ENCODE measurements around the gene EOMES. TPM values are rescaled to one million over a fixed set of nuclear protein-coding genes. Genes with fewer than 3 reads are reported as not detected.
"Not testable (repeated sequence)": the region's sequence is repeated elsewhere in the genome, so short reads cannot be mapped to it uniquely, and the experiment has no call there.

The EOMES gene
- total RNA-seq: 0.74 TPM
- polyA plus RNA-seq: 0.10 TPM

DNA sequence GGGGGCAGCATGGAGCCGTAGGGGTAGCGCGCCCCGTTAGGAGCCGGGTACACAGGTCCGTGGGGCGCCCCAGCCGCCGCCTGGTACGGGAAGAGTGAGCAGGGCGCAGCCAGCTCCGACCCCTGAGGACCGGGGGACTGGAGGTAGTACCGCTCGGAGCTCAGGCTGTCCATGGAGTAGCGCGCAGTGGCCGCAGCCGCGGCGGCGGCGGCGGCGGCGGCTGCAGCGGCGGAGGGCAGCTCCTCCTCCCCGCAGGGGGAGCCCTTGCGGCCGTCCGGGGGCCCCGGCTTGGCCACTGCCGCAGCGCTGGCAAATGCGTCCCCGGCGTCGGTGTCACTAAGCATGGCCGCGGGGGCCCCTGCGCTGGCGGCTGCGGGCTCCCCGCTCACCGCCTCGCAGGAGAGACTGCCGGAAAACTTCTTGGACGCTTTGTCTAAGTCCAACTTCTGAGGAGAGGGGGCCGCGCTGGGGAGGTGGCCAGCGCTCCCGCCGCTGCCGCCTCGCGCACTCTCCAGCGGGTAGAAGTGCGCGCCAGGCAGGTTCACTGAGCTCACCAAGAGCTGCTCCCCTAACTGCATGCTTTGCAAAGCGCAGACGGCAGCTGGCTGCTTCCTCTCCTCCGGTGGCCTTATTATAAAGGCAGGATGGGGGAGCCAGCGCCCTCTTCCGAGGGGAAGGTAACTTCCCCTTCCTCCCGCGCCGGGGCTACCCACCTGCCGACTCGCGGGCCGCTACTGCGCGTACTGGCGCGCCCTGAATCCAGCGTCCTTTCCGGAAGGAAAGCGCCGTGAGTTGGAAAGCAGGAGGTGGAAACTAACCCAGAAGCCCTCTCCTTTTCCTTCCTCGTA, at the start of gene EOMES:
Gene EOMES, minus strand, starts transcription at position 607 of the 848 bp plus-strand sequence. Its CDS starts 29 bp downstream, at position 578.
- Histone ChIP-seq H3K4me1 (ENCODE audit: insufficient read depth) (peaks cover 4% of the 10 kb centered on the region), H3K4me3 (ENCODE audit: low read depth, low read length) (peak within 1 kb of the TSS; percentile 36), H3K27ac (ENCODE audit: low read depth) (no peak within 1 kb of the TSS), H3K36me3 (ENCODE audit: insufficient read depth) (no peaks in the 10 kb centered on the region)
- WGBS: under 1% methylated on average over 81 of the region's 81 CpGs
- DNase-seq (ENCODE audit: extremely low spot score): no peak

DNA sequence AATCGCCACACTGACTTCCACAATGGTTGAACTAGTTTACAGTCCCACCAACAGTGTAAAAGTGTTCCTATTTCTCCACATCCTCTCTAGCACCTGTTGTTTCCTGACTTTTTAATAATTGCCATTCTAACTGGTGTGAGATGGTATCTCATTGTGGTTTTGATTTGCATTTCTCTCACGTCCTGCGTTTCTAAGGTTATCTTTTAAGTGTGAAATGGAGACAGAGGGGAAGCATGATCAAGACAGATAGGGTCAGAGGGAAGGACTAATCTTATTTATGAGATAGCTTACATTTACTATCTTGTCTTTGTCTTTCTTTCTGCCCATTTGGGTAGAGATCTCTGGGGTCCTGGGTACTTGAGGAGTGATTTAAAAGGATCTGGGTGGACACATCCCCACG, 48.3 kb upstream of the EOMES start:
- H3K36me3 ChIP-seq (ENCODE audit: insufficient read depth); H3K4me3 ChIP-seq (ENCODE audit: low read depth, low read length); H3K4me1 ChIP-seq (ENCODE audit: insufficient read depth); DNase-seq (ENCODE audit: extremely low spot score); H3K27ac ChIP-seq (ENCODE audit: low read depth): not testable (repeated sequence)
- 31% methylated on average over 3 of the region's 4 CpGs for WGBS

DNA sequence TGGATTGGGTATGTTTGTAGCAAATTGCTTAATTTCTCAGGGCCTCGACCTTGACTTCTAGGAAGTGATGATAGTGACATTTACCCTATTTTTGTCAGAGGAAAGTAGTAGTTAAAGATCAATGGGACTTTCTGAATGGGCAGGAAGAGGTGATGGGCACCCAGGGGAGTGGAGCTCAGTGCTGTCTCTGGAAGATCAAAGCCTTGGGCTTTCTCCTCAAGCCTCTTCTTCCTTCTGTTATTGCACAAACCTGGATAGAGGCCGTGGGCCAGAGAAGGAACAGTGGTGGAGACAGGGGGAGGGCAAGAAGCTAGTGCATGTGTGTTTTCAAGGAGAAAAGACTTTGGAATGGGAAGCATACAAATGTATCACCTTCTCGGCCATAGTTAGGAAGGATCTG, 44.9 kb upstream of the EOMES start:
- no peaks in the 10 kb centered on the region for H3K4me1 ChIP-seq (ENCODE audit: insufficient read depth)
- no peak for DNase-seq (ENCODE audit: extremely low spot score)
- 65% methylated on average over 3 of the region's 3 CpGs for WGBS
- H3K4me3 ChIP-seq (ENCODE audit: low read depth, low read length): no peak overlapping the region
- no peaks in the 10 kb centered on the region for H3K36me3 ChIP-seq (ENCODE audit: insufficient read depth)
- H3K27ac ChIP-seq (ENCODE audit: low read depth): no peak overlapping the region

DNA sequence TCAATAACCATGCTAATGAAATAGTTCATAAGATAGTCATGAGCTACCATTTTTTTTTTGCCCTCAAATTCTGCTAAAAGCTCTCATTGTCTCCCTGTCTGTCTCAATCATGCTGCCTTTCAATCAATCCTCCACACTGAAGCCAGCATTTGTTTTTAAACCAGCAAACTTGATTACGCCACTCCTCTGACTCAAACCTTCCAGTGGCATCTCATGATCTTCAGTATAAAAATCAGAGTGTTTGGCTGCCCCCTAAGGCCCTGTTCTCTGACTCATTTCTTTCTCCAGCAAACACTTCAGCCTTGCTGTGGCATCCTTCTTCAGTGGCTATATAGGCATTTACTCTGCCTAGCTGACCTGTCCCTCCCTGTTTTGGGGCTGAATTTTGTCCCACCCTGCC, 36.0 kb upstream of the EOMES start:
- H3K4me3 ChIP-seq (ENCODE audit: low read depth, low read length): no peak overlapping the region
- 86% methylated on average over 1 of the region's 1 CpG for WGBS
- H3K36me3 ChIP-seq (ENCODE audit: insufficient read depth): no peaks in the 10 kb centered on the region
- H3K27ac ChIP-seq (ENCODE audit: low read depth): no peak overlapping the region
- H3K4me1 ChIP-seq (ENCODE audit: insufficient read depth): no peaks in the 10 kb centered on the region
- DNase-seq (ENCODE audit: extremely low spot score): no peak

DNA sequence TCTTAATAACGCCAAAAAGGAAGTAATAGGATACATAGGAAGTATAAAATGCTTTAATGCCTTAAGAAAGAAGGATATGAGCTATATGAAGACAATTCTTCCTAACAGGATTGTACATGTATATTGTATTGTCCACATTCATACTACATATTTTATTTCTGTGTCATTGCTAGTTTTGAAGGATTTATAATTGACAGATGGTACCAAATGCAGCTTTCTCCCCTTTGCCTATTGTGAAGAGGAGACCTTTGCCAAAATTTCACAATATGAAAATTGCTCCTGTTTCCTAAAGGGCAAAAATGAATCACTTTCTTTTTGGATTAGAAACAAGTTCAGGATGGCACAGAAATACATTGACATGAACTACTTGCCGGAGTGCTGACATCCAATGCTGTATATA, 34.8 kb upstream of the EOMES start:
- H3K4me1 ChIP-seq (ENCODE audit: insufficient read depth): no peaks in the 10 kb centered on the region
- no peak for DNase-seq (ENCODE audit: extremely low spot score)
- H3K4me3 ChIP-seq (ENCODE audit: low read depth, low read length): no peak overlapping the region
- no peak overlapping the region for H3K27ac ChIP-seq (ENCODE audit: low read depth)
- 76% methylated on average over 2 of the region's 2 CpGs for WGBS
- H3K36me3 ChIP-seq (ENCODE audit: insufficient read depth): no peaks in the 10 kb centered on the region

DNA sequence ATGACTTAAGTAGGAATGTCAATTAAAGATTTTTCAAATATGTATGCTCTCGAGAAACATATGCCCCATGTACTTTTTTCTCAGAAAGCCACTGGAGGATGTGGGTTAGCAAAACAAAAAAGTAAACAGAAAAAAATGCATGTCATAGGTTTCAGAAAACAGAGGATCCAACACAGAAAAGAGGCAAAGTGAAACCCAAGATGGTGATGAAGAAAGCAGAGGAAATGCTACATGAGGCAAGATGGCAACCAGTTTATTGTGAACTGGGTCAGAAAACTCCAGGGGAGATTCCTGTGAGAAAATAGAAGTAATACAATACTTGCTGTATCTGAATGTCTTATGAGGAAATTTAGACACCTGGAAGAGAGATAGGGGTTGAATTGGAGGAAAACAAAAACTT, 30.8 kb upstream of the EOMES start:
- no peak overlapping the region for H3K4me3 ChIP-seq (ENCODE audit: low read depth, low read length)
- no peaks in the 10 kb centered on the region for H3K36me3 ChIP-seq (ENCODE audit: insufficient read depth)
- 85% methylated on average over 1 of the region's 1 CpG for WGBS
- H3K27ac ChIP-seq (ENCODE audit: low read depth): no peak overlapping the region
- H3K4me1 ChIP-seq (ENCODE audit: insufficient read depth): no peaks in the 10 kb centered on the region
- DNase-seq (ENCODE audit: extremely low spot score): no peak

DNA sequence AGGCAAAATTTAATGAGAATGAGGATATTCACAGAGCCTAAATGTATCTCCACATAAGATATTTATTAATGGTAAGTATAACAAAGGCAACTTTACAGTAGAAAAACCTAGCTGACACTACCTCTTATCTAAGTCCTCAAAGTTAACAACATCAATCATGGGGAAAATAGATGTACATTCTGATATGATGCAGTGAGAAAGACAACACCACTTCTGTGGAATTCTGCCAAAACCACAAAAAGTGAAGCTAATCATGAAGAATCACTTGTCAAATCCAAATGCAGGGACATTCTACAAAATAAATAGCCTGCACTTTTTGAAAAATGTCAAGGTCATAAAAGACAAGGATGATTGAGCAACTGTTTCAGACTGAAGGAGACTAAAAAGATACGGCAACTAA, 27.5 kb upstream of the EOMES start:
- no peak overlapping the region for H3K27ac ChIP-seq (ENCODE audit: low read depth)
- H3K4me1 ChIP-seq (ENCODE audit: insufficient read depth): no peaks in the 10 kb centered on the region
- H3K4me3 ChIP-seq (ENCODE audit: low read depth, low read length): no peak overlapping the region
- no peaks in the 10 kb centered on the region for H3K36me3 ChIP-seq (ENCODE audit: insufficient read depth)
- no peak for DNase-seq (ENCODE audit: extremely low spot score)
- 58% methylated on average over 1 of the region's 1 CpG for WGBS

DNA sequence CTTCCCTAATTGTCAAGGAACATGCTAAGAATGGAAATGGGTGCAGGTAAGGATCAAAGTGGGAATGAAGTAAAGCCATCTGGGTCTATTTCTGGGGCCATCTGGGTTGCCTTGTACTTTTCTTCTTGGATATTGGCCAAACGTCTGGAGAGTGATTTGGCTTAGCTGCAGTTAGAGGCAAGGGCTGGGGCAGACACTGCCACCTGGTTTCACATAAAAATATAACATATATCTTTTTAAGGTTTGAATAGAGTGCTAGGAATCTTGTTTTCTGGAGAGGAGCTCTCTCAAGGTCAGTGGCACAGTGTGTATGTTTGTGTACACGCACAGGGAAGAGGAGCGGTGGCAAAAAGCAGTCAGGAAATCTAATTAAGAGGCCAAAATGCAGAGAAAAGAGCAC, 24.7 kb upstream of the EOMES start:
- no peaks in the 10 kb centered on the region for H3K36me3 ChIP-seq (ENCODE audit: insufficient read depth)
- H3K4me3 ChIP-seq (ENCODE audit: low read depth, low read length): no peak overlapping the region
- WGBS: 76% methylated on average over 3 of the region's 3 CpGs
- H3K27ac ChIP-seq (ENCODE audit: low read depth): no peak overlapping the region
- H3K4me1 ChIP-seq (ENCODE audit: insufficient read depth): no peaks in the 10 kb centered on the region
- no peak for DNase-seq (ENCODE audit: extremely low spot score)

DNA sequence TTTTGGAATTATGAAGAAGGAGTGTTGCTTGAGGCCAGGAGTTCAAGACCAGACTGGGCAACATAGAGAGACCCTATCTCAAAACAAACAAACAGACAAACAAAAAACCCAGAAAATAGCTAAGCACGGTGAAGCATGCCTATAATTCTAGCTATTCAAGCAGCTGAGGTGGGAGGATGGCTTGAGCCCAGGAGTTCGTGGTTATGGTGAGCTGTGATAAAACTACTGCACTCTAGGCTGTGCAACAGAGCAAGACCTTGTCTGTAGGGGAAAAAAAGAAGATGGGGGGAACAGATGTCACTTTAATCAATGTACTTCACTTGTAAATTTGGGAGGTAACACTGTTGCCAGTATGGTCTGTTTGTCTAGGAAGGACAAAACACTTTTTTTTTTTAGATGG, 18.7 kb upstream of the EOMES start:
- Histone ChIP-seq H3K36me3 (ENCODE audit: insufficient read depth) (no peaks in the 10 kb centered on the region), H3K4me1 (ENCODE audit: insufficient read depth) (no peaks in the 10 kb centered on the region), H3K4me3 (ENCODE audit: low read depth, low read length) (no peak overlapping the region), H3K27ac (ENCODE audit: low read depth) (no peak overlapping the region)
- DNase-seq (ENCODE audit: extremely low spot score): no peak
- 75% methylated on average over 2 of the region's 2 CpGs for WGBS

DNA sequence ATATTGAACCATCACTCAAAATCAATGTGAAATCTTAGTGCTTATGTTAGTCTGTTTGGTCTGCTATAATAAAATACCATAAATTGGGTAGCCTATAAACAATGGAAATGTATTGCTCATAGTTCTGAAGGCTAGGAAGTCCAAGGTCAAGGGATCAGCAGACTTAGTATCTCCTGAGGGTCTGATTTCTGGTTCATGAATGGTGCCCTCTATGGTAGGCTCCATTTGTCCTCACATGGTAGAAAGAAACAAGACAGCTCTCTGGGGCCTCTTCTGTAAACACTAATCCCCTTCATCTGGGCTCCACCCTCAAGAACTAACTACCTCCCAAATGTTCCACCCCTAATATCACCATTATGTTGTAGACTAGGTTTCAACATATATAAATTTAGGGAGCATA, 15.0 kb upstream of the EOMES start:
- H3K27ac ChIP-seq (ENCODE audit: low read depth): no peak overlapping the region
- no peak overlapping the region for H3K4me3 ChIP-seq (ENCODE audit: low read depth, low read length)
- H3K36me3 ChIP-seq (ENCODE audit: insufficient read depth): no peaks in the 10 kb centered on the region
- H3K4me1 ChIP-seq (ENCODE audit: insufficient read depth): no peaks in the 10 kb centered on the region
- DNase-seq (ENCODE audit: extremely low spot score): no peak

DNA sequence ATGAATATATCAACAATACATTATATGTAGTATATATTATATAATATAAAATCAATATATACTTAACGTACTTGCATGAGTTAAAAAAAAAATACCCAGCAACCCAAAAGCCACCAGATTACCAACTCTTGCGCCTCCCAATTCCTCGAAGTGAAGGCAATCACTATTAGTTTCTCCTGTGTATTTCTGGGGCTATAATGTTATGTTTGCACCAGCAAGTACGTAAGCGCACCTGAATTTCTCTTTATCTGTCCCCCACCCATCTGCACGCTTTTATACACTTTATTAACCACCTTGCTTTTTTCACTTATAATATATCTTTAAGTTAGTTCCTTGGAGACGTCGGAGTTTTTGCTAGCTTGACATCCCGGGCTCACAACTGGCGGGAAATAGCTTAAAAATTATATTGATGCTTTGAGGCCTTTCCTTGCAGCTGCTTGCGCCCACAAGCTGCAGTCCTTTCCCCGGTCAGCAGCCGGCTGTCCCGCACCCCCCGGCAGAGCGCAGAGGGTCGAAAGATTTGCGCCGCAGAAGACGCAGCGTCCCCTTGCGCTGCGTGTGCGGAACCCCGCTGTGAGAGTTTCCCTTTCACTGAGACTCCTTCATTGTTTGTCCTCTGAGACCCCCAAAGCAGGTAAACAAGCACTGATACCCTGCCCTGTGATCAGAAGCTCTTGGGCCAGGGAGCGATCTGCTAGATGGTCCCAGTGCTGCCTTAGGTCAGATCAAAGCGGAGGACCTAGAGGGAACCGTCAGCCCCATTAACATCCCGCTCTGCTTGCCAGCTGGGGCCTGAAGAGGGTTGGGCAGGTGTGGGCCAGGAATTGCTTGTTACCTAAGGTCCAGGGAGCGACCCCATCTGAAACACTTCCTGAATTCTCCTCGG, 8.9 kb upstream of the EOMES start:
- WGBS: 4% methylated on average over 31 of the region's 31 CpGs
- Histone ChIP-seq H3K4me3 (ENCODE audit: low read depth, low read length) (no peak overlapping the region), H3K27ac (ENCODE audit: low read depth) (no peak overlapping the region), H3K36me3 (ENCODE audit: insufficient read depth) (no peaks in the 10 kb centered on the region), H3K4me1 (ENCODE audit: insufficient read depth) (no peaks in the 10 kb centered on the region)
- DNase-seq (ENCODE audit: extremely low spot score): no peak

DNA sequence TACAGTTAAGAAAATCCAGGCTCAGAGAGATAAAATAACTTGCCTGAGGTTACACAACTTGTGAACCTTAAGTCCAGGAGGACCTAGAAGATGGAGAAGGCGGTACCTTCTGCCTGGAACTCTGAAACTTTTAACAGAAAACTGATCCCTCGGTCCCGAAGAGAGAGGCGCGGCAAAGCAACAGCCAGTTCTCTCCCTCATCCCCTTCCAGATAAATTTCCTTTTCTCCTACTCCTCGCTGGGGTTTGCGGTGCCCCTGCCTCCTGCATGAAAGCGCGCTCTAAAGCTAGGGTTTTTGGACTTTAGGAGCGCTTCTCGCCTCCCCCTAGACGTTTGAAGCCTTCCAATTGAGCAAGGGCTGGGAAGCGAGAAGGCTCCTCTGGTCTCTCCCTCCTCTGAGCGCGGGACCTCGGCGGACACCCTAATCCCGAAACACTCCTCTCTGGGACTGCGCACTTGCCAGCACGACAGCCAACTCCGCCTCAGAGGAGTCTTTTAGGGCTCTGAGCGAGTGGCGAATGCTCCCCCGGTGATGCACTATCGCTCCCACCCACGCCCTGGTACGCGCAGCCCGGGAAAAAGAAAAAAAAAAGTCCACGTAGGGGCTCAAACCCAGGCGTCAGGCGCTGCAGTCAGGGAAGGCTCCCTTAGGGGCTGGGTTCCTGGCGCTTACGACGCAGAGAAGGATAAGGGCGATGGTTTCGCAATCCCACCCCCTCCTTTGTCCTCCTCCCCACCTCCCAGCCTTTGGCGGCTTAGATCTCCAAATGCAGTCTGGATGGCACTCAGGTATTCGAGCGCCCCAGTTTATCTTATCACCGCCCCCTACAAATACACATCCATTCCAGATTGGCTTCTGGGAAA, 7.9 kb upstream of the EOMES start:
- H3K4me1 ChIP-seq (ENCODE audit: insufficient read depth): no peaks in the 10 kb centered on the region
- WGBS: 1% methylated on average over 41 of the region's 41 CpGs
- no peak overlapping the region for H3K27ac ChIP-seq (ENCODE audit: low read depth)
- H3K4me3 ChIP-seq (ENCODE audit: low read depth, low read length): no peak overlapping the region
- DNase-seq (ENCODE audit: extremely low spot score): no peak
- no peaks in the 10 kb centered on the region for H3K36me3 ChIP-seq (ENCODE audit: insufficient read depth)

DNA sequence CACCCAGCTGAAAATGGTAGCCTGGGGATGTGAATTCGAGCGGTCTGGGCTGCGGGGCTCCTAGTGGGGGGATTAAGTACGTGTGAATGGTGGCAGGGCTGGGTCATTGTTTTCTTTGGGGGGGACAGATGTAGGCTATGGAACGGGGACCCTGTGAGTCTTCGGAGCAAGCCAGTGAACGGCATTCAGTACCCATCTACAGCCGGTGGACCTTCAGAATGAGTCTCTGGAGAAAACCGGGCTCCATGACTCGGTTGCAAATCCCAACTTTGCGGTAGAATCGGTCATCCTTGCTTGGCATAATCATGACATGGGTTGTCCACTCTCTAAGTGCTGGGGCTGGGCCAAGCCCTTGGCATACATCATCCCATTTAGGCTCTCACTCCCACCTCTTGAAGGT, 7.2 kb upstream of the EOMES start:
- no peak overlapping the region for H3K4me3 ChIP-seq (ENCODE audit: low read depth, low read length)
- no peaks in the 10 kb centered on the region for H3K36me3 ChIP-seq (ENCODE audit: insufficient read depth)
- H3K4me1 ChIP-seq (ENCODE audit: insufficient read depth): no peaks in the 10 kb centered on the region
- DNase-seq (ENCODE audit: extremely low spot score): no peak
- H3K27ac ChIP-seq (ENCODE audit: low read depth): no peak overlapping the region
- 9% methylated on average over 12 of the region's 12 CpGs for WGBS
